Occipital lobe (tissue), 2 donors: ENCODE measurements around the gene SUZ12. TPM values are rescaled to one million over a fixed set of nuclear protein-coding genes. Genes with fewer than 3 reads are reported as not detected.
A peak's percentile ranks its signal among the peaks of the same experiment; 100 is the strongest.
"Not testable (repeated sequence)": the region's sequence is repeated elsewhere in the genome, so short reads cannot be mapped to it uniquely, and the experiment has no call there.

ENCODE experiments used
- DNase-seq: peaks from one replicate; lab custom pipeline; 2025; lab: John Stamatoyannopoulos, UW
- total RNA-seq: library from RNA; depleted of rRNA; stranded (reverse); fragments of >200 nt; gene quantifications from one replicate; pipeline ENCODE4 v1.2.3, GENCODE V29; 2014

Gene SUZ12
- 38.2 TPM for total RNA-seq

GRCh38 chr17:31936615-31937609 lies at the start of gene SUZ12:
TSS of gene SUZ12 (plus strand) at chr17:31937007. CDS start at chr17:31937247, 240 bp downstream.
- peak; percentile 79 for DNase-seq

- no peak for DNase-seq
Measured at GRCh38 chr17:31888124-31888523, 48.7 kb upstream of the SUZ12 start.

- no peak for DNase-seq
Measured at GRCh38 chr17:31900877-31901276, 35.9 kb upstream of the SUZ12 start.

- no peak for DNase-seq
Measured at GRCh38 chr17:31902693-31903092, 34.1 kb upstream of the SUZ12 start.

- DNase-seq = no peak
Measured at GRCh38 chr17:31903401-31903800, 33.4 kb upstream of the SUZ12 start.

- DNase-seq = no peak
Measured at GRCh38 chr17:31907342-31907962, 29.4 kb upstream of the SUZ12 start.

- DNase-seq = no peak
Measured at GRCh38 chr17:31908386-31908785, 28.4 kb upstream of the SUZ12 start.

- DNase-seq = not testable (repeated sequence)
Measured at GRCh38 chr17:31912705-31913104, 24.1 kb upstream of the SUZ12 start.

- no peak for DNase-seq
Measured at GRCh38 chr17:31915456-31916100, 21.2 kb upstream of the SUZ12 start.

- DNase-seq = no peak
Measured at GRCh38 chr17:31916491-31917064, 20.2 kb upstream of the SUZ12 start.

GRCh38 chr17:31917065-31917529 lies 19.7 kb upstream of the SUZ12 start:
- DNase-seq = no peak

- DNase-seq = not testable (repeated sequence)
Measured at GRCh38 chr17:31917721-31918120, 19.1 kb upstream of the SUZ12 start.

- DNase-seq = no peak
Measured at GRCh38 chr17:31918701-31919128, 18.1 kb upstream of the SUZ12 start.

GRCh38 chr17:31919802-31920525 lies 16.8 kb upstream of the SUZ12 start:
- no peak for DNase-seq

- DNase-seq = no peak
Measured at GRCh38 chr17:31926100-31926729, 10.6 kb upstream of the SUZ12 start.

- DNase-seq = no peak
Measured at GRCh38 chr17:31931756-31932155, 5.1 kb upstream of the SUZ12 start.

GRCh38 chr17:31935512-31935911 lies 1.3 kb upstream of the SUZ12 start:
- no peak for DNase-seq

- not testable (repeated sequence) for DNase-seq
Measured at GRCh38 chr17:31937926-31938641, 1.3 kb downstream of the SUZ12 start.

GRCh38 chr17:31941916-31942315 lies 5.1 kb downstream of the SUZ12 start:
- not testable (repeated sequence) for DNase-seq

- DNase-seq = not testable (repeated sequence)
Measured at GRCh38 chr17:31942396-31942795, 5.6 kb downstream of the SUZ12 start.
